ENCODE data around the gene TIMM29.

The TIMM29 gene

DNA sequence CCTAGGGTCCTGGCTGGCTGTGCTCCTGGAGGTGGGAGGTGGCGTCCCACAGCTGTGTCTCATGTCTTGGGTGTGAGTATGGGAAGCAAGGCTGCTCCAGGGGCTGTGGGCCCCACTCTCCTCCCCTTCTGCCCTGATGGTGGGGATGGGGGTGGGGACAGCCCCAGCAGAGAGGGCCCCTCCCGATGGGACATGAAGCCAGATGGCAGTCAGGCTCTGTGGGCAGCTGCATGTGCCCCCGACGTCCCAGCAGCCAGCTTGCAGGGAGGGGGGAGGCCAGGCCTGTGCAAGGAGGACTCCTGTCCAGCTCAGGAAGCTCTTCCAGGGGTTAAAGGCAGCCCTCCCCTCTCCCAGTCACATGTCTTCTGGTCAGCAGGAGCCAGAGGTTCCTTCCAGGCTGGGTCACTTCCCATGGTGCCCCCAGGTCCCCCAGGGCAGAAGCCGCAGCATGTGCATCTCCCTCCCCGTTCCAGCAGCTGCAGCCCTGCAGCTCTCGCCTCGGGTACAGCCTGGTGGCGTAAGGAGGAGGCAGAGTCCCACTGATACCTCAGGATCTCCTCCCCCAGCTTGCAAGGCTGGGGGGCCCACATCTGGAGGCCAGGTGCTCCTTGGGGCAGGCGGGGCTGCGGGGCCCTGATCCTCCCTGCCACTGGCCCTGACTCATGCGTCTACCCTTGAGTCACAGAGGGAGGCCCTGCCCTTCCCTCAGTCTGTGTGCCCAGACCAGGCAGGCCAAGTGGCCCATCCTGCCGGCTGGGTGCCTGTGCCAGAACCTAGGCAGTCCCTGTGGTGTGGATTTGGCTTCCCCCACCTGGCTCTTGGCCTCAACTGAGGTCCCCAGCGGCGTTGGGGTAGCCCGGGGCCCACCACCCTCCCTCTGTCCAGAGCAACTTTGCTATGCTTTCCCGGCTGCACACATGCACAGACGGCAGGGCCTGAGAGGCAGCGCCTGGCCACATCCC, 13.2 kb upstream of the TIMM29 start:
- no peak for TF ChIP-seq ZFP30 (CRISPR knock-in tag; IDR thresholded peaks at IDR 0.05)
- TF ChIP-seq ZNF8 (CRISPR knock-in tag; IDR thresholded peaks at IDR 0.05) = no peak
- TF ChIP-seq ZNF565 (CRISPR knock-in tag; conservative IDR thresholded peaks at IDR 0.05; ENCODE audit: low read depth) = no peak
- no peak for TF ChIP-seq TSHZ2 (CRISPR knock-in tag; IDR thresholded peaks at IDR 0.05)
- no peak for TF ChIP-seq TOX (CRISPR knock-in tag; IDR thresholded peaks at IDR 0.05; ENCODE audit: borderline replicate concordance)
- TF ChIP-seq ZNF70 (CRISPR knock-in tag; IDR thresholded peaks at IDR 0.05) = no peak
- TF ChIP-seq GLIS3 (CRISPR knock-in tag; IDR thresholded peaks at IDR 0.05) = no peak
- peak; percentile 72; the same call in 1 of the 2 replicates for TF ChIP-seq PATZ1 (CRISPR knock-in tag; IDR thresholded peaks at IDR 0.05; ENCODE audit: borderline replicate concordance)
- no peak for TF ChIP-seq SNAI2 (CRISPR knock-in tag; IDR thresholded peaks at IDR 0.05)
- no peak for TF ChIP-seq PPARA (CRISPR knock-in tag; IDR thresholded peaks at IDR 0.05; ENCODE audit: borderline replicate concordance)
- TF ChIP-seq TCF4 (CRISPR knock-in tag; IDR thresholded peaks at IDR 0.05; ENCODE audit: borderline replicate concordance) = peak; percentile 54; the same call in 1 of the 2 replicates
- no peak for TF ChIP-seq ISL1 (CRISPR knock-in tag; IDR thresholded peaks at IDR 0.05)

DNA sequence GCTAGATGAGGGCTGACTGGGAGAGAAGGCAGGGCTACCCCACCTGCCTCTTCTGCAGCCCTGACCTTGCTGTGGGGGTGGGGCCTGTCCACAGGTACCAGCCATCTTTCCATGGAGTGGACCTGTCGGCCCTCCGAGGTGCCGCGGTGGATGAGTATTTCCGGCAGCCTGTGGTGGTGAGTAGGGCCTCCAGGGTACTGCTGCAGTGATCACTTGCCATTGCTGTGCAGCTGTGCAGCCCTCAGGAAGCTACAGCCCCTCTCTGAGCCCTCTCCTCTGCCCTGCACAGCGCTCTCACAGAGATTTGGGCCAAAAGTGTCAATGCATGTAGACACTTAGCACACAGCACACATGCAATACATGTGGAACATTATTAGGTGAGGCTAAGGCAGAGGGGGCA, 12.0 kb upstream of the TIMM29 start:
- no peak for ATAC-seq
- TF ChIP-seq TOX (CRISPR knock-in tag; IDR thresholded peaks at IDR 0.05; ENCODE audit: borderline replicate concordance) = no peak
- no peak for TF ChIP-seq ZNF565 (CRISPR knock-in tag; conservative IDR thresholded peaks at IDR 0.05; ENCODE audit: low read depth)
- no peak for TF ChIP-seq PPARA (CRISPR knock-in tag; IDR thresholded peaks at IDR 0.05; ENCODE audit: borderline replicate concordance)
- TF ChIP-seq ZNF70 (CRISPR knock-in tag; IDR thresholded peaks at IDR 0.05) = no peak

More for the DNA sequence above, 13.2 kb upstream of the TIMM29 start:
- peak; percentile 93 for ATAC-seq

- TF ChIP-seq SNAI2 (CRISPR knock-in tag; IDR thresholded peaks at IDR 0.05) = no peak
- TF ChIP-seq, protein P1, sequence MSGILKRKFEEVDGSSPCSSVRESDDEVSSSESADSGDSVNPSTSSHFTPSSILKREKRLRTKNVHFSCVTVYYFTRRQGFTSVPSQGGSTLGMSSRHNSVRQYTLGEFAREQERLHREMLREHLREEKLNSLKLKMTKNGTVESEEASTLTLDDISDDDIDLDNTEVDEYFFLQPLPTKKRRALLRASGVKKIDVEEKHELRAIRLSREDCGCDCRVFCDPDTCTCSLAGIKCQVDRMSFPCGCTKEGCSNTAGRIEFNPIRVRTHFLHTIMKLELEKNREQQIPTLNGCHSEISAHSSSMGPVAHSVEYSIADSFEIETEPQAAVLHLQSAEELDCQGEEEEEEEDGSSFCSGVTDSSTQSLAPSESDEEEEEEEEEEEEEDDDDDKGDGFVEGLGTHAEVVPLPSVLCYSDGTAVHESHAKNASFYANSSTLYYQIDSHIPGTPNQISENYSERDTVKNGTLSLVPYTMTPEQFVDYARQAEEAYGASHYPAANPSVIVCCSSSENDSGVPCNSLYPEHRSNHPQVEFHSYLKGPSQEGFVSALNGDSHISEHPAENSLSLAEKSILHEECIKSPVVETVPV (CRISPR knock-in tag; IDR thresholded peaks at IDR 0.05) = no peak
- no peak for TF ChIP-seq GLIS3 (CRISPR knock-in tag; IDR thresholded peaks at IDR 0.05)
- TF ChIP-seq TCF4 (CRISPR knock-in tag; IDR thresholded peaks at IDR 0.05; ENCODE audit: borderline replicate concordance) = no peak
- TF ChIP-seq ZNF70 (CRISPR knock-in tag; IDR thresholded peaks at IDR 0.05) = no peak
- TF ChIP-seq TSHZ2 (CRISPR knock-in tag; IDR thresholded peaks at IDR 0.05) = no peak
- TF ChIP-seq ZFP30 (CRISPR knock-in tag; IDR thresholded peaks at IDR 0.05) = no peak
- TF ChIP-seq RARB (CRISPR knock-in tag; IDR thresholded peaks at IDR 0.05) = no peak
- no peak for TF ChIP-seq ZFP3 (CRISPR knock-in tag; IDR thresholded peaks at IDR 0.05)
- no peak for TF ChIP-seq CSDC2 (CRISPR knock-in tag; IDR thresholded peaks at IDR 0.05)
- TF ChIP-seq CREB5 (CRISPR knock-in tag; IDR thresholded peaks at IDR 0.05; ENCODE audit: low read depth) = no peak
- no peak for TF ChIP-seq TOX (CRISPR knock-in tag; IDR thresholded peaks at IDR 0.05; ENCODE audit: borderline replicate concordance)
- no peak for TF ChIP-seq PPARA (CRISPR knock-in tag; IDR thresholded peaks at IDR 0.05; ENCODE audit: borderline replicate concordance)
- TF ChIP-seq ZNF8 (CRISPR knock-in tag; IDR thresholded peaks at IDR 0.05) = no peak
- no peak for TF ChIP-seq ZC3H10 (CRISPR knock-in tag; IDR thresholded peaks at IDR 0.05)
- no peak for TF ChIP-seq ESRRG (CRISPR knock-in tag; IDR thresholded peaks at IDR 0.05)
- no peak for TF ChIP-seq ARNTL (CRISPR knock-in tag; IDR thresholded peaks at IDR 0.05; ENCODE audit: borderline replicate concordance, low read depth)
- TF ChIP-seq BACH2 (CRISPR knock-in tag; IDR thresholded peaks at IDR 0.05; ENCODE audit: borderline replicate concordance) = no peak
- no peak for ATAC-seq
Observed at GRCh38 chr19:10918359-10918758, 10.3 kb upstream of the TIMM29 start.
